Testis (tissue), 2 donors: ENCODE measurements around the gene KCNK5.

Experiments used
- POLR2A ChIP-seq: fragments of 450-650 bp; IDR thresholded peaks from one replicate; pipeline ENCODE4 v1.6.1; 2017; ENCODE audit warnings: antibody characterized with exemption, mild to moderate bottlenecking, moderate library complexity
- TF ChIP-seq, protein P1 (sequence below), 3 experiments: fragments of 450-650 bp in 2 of 3; fragments of 200-600 bp in 1 of 3; sonication (generic) in 1 of 3; IDR thresholded peaks; one replicate each; pipeline ENCODE4 v1.5.1; 2016 to 2019; ENCODE audit warnings: antibody characterized with exemption in 3 of 3, mild to moderate bottlenecking in 2 of 3, moderate library complexity in 1 of 3

DNA sequence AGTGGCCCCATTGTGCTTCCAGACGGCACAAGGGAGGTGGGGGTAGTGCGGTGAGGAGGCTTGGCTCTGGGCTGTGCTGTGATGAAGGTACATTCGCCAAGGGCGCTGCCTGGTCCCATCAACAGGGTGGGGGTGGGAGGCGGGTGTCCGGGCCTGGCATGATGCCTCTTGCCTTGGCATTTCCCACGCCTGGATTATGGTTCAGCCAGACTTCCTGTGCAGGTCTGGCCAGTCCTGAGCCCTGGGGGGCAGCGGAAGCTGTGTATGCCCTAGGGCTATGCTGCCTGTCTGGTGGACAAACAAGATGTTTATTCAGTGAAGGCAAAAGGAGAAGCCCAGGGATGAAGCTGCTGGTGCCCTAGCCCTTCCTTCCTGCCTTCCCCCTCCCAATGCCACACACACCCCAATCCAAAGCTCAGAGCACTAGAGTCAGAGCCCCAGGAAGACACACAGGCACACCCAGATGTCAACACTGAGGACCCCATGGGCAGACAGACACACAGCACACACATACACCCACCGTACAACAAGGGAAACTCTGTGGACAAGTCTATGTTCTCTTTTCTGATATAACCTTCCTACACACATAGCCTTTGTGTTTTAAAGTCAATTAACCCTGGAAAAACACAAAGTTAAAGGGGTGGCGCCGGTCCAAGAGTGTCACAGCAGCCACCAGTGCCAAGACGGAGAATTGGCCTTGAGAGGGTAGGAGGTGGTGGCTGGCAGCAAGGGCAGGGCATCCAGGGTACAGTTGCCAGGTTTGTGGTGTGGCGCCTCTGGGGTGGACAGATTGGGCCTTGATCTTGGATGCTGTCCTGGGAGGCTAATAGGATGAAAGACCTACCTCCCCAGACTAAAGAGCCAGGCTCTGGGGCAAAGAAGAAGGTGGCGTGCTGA is 59.6 kb downstream of the KCNK5 start:
- TF ChIP-seq, protein P1, sequence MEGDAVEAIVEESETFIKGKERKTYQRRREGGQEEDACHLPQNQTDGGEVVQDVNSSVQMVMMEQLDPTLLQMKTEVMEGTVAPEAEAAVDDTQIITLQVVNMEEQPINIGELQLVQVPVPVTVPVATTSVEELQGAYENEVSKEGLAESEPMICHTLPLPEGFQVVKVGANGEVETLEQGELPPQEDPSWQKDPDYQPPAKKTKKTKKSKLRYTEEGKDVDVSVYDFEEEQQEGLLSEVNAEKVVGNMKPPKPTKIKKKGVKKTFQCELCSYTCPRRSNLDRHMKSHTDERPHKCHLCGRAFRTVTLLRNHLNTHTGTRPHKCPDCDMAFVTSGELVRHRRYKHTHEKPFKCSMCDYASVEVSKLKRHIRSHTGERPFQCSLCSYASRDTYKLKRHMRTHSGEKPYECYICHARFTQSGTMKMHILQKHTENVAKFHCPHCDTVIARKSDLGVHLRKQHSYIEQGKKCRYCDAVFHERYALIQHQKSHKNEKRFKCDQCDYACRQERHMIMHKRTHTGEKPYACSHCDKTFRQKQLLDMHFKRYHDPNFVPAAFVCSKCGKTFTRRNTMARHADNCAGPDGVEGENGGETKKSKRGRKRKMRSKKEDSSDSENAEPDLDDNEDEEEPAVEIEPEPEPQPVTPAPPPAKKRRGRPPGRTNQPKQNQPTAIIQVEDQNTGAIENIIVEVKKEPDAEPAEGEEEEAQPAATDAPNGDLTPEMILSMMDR (IDR thresholded peaks at IDR 0.05), result no peak
- TF ChIP-seq POLR2A, result no peak
